ENCODE data around the gene ALKBH6. TPM values are rescaled to one million over a fixed set of nuclear protein-coding genes. Genes with fewer than 3 reads are reported as not detected.
A peak's percentile ranks its signal among the peaks of the same experiment; 100 is the strongest.

Gene ALKBH6
- total and polyA plus RNA-seq, 2 of the 13 experiments (the other 11 are each of a cell fraction or from before 2014, with no cell fraction given) = 13.7 to 18.1 TPM

GRCh38 chr19:36054119-36054732, 40.2 kb upstream of the ALKBH6 start, which contains the start of gene THAP8 (continued):
- TF ChIP-seq MYC (CRISPR knock-in tag; IDR thresholded peaks at IDR 0.05; ENCODE audit: borderline replicate concordance) (peak; percentile 89; the same call in 1 of the 2 replicates), ZFP1 (CRISPR knock-in tag; IDR thresholded peaks at IDR 0.05) (peak; percentile 43), EP300 (IDR thresholded peaks at IDR 0.05; ENCODE audit: low read depth in 2 of 2, low read length in 2 of 2) (0 out of 4 replicates have a peak, but pooled peaks of 1 of the 2 experiments have one; percentile 15), EP300 (CRISPR knock-in tag; IDR thresholded peaks at IDR 0.05; ENCODE audit: borderline replicate concordance) (peak; percentile 43), NR2F2 (IDR thresholded peaks at IDR 0.05; ENCODE audit: borderline replicate concordance, low read depth) (no peak), ZNF816 (CRISPR knock-in tag; IDR thresholded peaks at IDR 0.05; ENCODE audit: borderline replicate concordance) (no peak; the same call in 1 of the 2 replicates), ZNF580 (CRISPR knock-in tag; IDR thresholded peaks at IDR 0.05; ENCODE audit: borderline replicate concordance, low read depth) (peak; percentile 59; the same call in 1 of the 2 replicates), STAG1 (CRISPR knock-in tag; IDR thresholded peaks at IDR 0.05) (no peak; the same call in none of the 2 replicates), FOXP1 (IDR thresholded peaks at IDR 0.05) (no peak), FOXP1 (CRISPR knock-in tag; IDR thresholded peaks at IDR 0.05) (no peak; the same call in none of the 2 replicates), KDM5A (IDR thresholded peaks at IDR 0.05; ENCODE audit: borderline replicate concordance, low read length) (peak; percentile 55; the same call in 1 of the 2 replicates), PRDM15 (CRISPR knock-in tag; IDR thresholded peaks at IDR 0.05) (no peak), PLRG1 (conservative IDR thresholded peaks at IDR 0.05) (no peak), HHEX (CRISPR knock-in tag; IDR thresholded peaks at IDR 0.05) (no peak), ZNF878 (CRISPR knock-in tag; IDR thresholded peaks at IDR 0.05) (peak; percentile 49; the same call in 1 of the 2 replicates), ZMYM2 (CRISPR knock-in tag; IDR thresholded peaks at IDR 0.05) (0 out of 2 replicates have a peak, but pooled peaks have one; percentile 56)
- TF ChIP-seq, protein P1, sequence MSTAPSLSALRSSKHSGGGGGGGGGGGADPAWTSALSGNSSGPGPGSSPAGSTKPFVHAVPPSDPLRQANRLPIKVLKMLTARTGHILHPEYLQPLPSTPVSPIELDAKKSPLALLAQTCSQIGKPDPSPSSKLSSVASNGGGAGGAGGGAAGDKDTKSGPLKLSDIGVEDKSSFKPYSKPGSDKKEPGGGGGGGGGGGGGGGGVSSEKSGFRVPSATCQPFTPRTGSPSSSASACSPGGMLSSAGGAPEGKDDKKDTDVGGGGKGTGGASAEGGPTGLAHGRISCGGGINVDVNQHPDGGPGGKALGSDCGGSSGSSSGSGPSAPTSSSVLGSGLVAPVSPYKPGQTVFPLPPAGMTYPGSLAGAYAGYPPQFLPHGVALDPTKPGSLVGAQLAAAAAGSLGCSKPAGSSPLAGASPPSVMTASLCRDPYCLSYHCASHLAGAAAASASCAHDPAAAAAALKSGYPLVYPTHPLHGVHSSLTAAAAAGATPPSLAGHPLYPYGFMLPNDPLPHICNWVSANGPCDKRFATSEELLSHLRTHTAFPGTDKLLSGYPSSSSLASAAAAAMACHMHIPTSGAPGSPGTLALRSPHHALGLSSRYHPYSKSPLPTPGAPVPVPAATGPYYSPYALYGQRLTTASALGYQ (CRISPR knock-in tag; IDR thresholded peaks at IDR 0.05) = peak; percentile 76; the same call in 1 of the 2 replicates
- TF ChIP-seq, protein P2, sequence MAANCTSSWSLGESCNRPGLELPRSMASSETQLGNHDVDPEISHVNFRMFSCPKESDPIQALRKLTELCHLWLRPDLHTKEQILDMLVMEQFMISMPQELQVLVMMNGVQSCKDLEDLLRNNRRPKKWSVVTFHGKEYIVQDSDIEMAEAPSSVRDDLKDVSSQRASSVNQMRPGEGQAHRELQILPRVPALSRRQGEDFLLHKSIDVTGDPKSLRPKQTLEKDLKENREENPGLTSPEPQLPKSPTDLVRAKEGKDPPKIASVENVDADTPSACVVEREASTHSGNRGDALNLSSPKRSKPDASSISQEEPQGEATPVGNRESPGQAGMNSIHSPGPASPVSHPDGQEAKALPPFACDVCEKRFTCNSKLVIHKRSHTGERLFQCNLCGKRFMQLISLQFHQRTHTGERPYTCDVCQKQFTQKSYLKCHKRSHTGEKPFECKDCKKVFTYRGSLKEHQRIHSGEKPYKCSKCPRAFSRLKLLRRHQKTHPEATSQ (CRISPR knock-in tag; IDR thresholded peaks at IDR 0.05; ENCODE audit: borderline replicate concordance) = no peak
- TF ChIP-seq, protein P3, sequence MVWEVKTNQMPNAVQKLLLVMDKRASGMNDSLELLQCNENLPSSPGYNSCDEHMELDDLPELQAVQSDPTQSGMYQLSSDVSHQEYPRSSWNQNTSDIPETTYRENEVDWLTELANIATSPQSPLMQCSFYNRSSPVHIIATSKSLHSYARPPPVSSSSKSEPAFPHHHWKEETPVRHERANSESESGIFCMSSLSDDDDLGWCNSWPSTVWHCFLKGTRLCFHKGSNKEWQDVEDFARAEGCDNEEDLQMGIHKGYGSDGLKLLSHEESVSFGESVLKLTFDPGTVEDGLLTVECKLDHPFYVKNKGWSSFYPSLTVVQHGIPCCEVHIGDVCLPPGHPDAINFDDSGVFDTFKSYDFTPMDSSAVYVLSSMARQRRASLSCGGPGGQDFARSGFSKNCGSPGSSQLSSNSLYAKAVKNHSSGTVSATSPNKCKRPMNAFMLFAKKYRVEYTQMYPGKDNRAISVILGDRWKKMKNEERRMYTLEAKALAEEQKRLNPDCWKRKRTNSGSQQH (CRISPR knock-in tag; IDR thresholded peaks at IDR 0.05; ENCODE audit: low read depth) = no peak; the same call in 1 of the 2 replicates
- TF ChIP-seq, protein P4, sequence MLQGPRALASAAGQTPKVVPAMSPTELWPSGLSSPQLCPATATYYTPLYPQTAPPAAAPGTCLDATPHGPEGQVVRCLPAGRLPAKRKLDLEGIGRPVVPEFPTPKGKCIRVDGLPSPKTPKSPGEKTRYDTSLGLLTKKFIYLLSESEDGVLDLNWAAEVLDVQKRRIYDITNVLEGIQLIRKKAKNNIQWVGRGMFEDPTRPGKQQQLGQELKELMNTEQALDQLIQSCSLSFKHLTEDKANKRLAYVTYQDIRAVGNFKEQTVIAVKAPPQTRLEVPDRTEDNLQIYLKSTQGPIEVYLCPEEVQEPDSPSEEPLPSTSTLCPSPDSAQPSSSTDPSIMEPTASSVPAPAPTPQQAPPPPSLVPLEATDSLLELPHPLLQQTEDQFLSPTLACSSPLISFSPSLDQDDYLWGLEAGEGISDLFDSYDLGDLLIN (CRISPR knock-in tag; IDR thresholded peaks at IDR 0.05; ENCODE audit: borderline replicate concordance) = no peak

Measured in HepG2 (cell line).